Adrenal gland (tissue), 12 donors: ENCODE measurements around the gene PTPN14. TPM values are rescaled to one million over a fixed set of nuclear protein-coding genes. Genes with fewer than 3 reads are reported as not detected.
A peak's percentile ranks its signal among the peaks of the same experiment; 100 is the strongest.

ENCODE experiments used
- DNase-seq, 7 donors: peaks; one replicate each; pipeline ENCODE4 v3.0.0-alpha.2; 2019 to 2020
- H3K27ac ChIP-seq, 5 donors: fragments of 200-600 bp; sonication (generic) in 4 of 5; 1 replicate in 3 of 5; 2 replicates in 2 of 5; pipeline versions ENCODE4 v1.5.1 to v1.8.0; 2016 to 2020; ENCODE audit warnings: mild to moderate bottlenecking in 1 of 5
- H3K27me3 ChIP-seq: fragments of 200-600 bp; 2 replicates; pipeline ENCODE4 v1.8.0; 2021
- H3K36me3 ChIP-seq, 2 donors: fragments of 200-600 bp; replicated peaks in 1 of 2; 1 replicate in 1 of 2; 2 replicates in 1 of 2; pipeline versions ENCODE4 v1.5.1 to v1.8.0; 2018 to 2022
- H3K4me1 ChIP-seq, 2 donors: fragments of 200-600 bp; replicated peaks in 1 of 2; 1 replicate in 1 of 2; 2 replicates in 1 of 2; pipeline versions ENCODE4 v1.5.1 to v1.8.0; 2018 to 2021
- H3K4me3 ChIP-seq, 4 donors: fragments of 200-600 bp; sonication (generic) in 3 of 4; one replicate each; pipeline ENCODE4 v1.5.1; 2016 to 2018
- H3K9me3 ChIP-seq, 3 donors: fragments of 200-600 bp; sonication (generic) in 1 of 3; replicated peaks in 1 of 3; 1 replicate in 2 of 3; 2 replicates in 1 of 3; pipeline versions ENCODE4 v1.5.1 to v1.8.0; 2016 to 2021
- CTCF ChIP-seq, 6 experiments: fragments of 450-650 bp in 4 of 6; fragments of 200-600 bp in 2 of 6; sonication (generic) in 1 of 6; IDR thresholded peaks; 1 replicate in 5 of 6; 2 replicates in 1 of 6; pipeline versions ENCODE4 v1.5.1 to v1.8.0; 2016 to 2021; ENCODE audit warnings: antibody characterized with exemption in 6 of 6, mild to moderate bottlenecking in 2 of 6, moderate library complexity in 1 of 6
- POLR2A ChIP-seq, 2 donors: fragments of 450-650 bp; IDR thresholded peaks; one replicate each; pipeline ENCODE4 v1.6.1; 2017; ENCODE audit warnings: antibody characterized with exemption in 2 of 2, mild to moderate bottlenecking in 2 of 2, moderate library complexity in 1 of 2
- WGBS, 4 donors: extraction: QIAGEN DNeasy Blood & Tissue Kit in 2 of 4; methylation state at CpG; one replicate each; pipeline versions ENCODE4 v1.1.5 to v1.1.7; 2013 to 2017; 5-methylcytosine and 5-hydroxymethylcytosine counted together
- intact Hi-C, 2 donors: fragments of 100-400 bp; cut with DNase I; formaldehyde crosslinking; loops; one replicate each; pipeline versions ENCODE4 v1.14.1 to v1.15.0; 2022 to 2023
- polyA plus RNA-seq, 3 donors: library from polyadenylated mRNA; stranded (reverse); fragments of 200-250 nt in 2 of 3; fragments of 350-450 nt in 1 of 3; fragmentation: Illumina TruSeq in 1 of 3; extraction: RNeasy Lipid Tissue Mini Kit (QIAGEN cat#74804) in 1 of 3; gene quantifications; one replicate each; pipeline ENCODE4 v1.2.3, GENCODE V29; 2013 to 2014
- total RNA-seq, 9 donors: library from RNA; depleted of rRNA in 4 of 9; stranded (reverse); fragments of >200 nt in 4 of 9; fragments of 120-200 nt in 1 of 9; fragmentation: NEBNext Ultra II Directional in 1 of 9; extraction: Animal tissue kit (Norgen Biotek cat#: 25700) in 1 of 9; gene quantifications; one replicate each; pipeline versions ENCODE4 v1.1.0 to v1.2.4, GENCODE V29; 2013 to 2023
- donor health status: healthy with polysubstance abuse.
- donor health status: Bipolar disorder and iron deficiency.
- donor health status: DM: yes; HTN: yes; CAD: no.
- donor health status: DM: no; HTN: no; CAD: no.
- donor health status: DM: no; HTN: no; CAD: no.
- donor health status: DM: yes; HTN: yes; CAD: no.

The PTPN14 gene
- total and polyA plus RNA-seq, 12 donors: 7.9 to 96.2 (median 32.0) TPM

- Histone ChIP-seq H3K4me3 (no peak overlapping the region), H3K36me3 (no peaks in the 10 kb centered on the region), H3K9me3 (no peaks in the 10 kb centered on the region), H3K4me1 (peaks cover 8 to 35% of the 10 kb centered on the region in 2 donors), H3K27ac (peak overlapping the region in 4 of 5 donors; percentile 19 to 74 (median 59)), H3K27me3 (no peaks in the 10 kb centered on the region)
- intact Hi-C loops: no loop called here
- DNase-seq: peak; percentile 34 to 75 (median 64)
- 49 to 63% (median 60%) methylated on average over 9 of the region's 9 CpGs for WGBS, 4 donors
- no peak for TF ChIP-seq POLR2A (IDR thresholded peaks at IDR 0.05)
- TF ChIP-seq CTCF (IDR thresholded peaks at IDR 0.05): no peak
Measured at GRCh38 chr1:214429951-214430770, 121.2 kb downstream of the PTPN14 start.

- 60 to 77% (median 67%) methylated on average over 7 of the region's 7 CpGs for WGBS, 4 donors
- DNase-seq: no peak
- H3K27ac ChIP-seq: peak overlapping the region in 2 of 5 donors; percentile 17 to 29
- intact Hi-C loops: no loop called here
- peaks cover 0 to 29% of the 10 kb centered on the region in 2 donors for H3K4me1 ChIP-seq
- no peaks in the 10 kb centered on the region for H3K9me3 ChIP-seq
- TF ChIP-seq CTCF (IDR thresholded peaks at IDR 0.05) (no peak), POLR2A (IDR thresholded peaks at IDR 0.05) (no peak)
- no peaks in the 10 kb centered on the region for H3K36me3 ChIP-seq
- H3K4me3 ChIP-seq: no peak overlapping the region
- no peaks in the 10 kb centered on the region for H3K27me3 ChIP-seq
Measured at GRCh38 chr1:214427871-214428277, 123.5 kb downstream of the PTPN14 start.

GRCh38 chr1:214426426-214426812 is 125.0 kb downstream of the PTPN14 start:
- H3K27ac ChIP-seq: no peak overlapping the region
- H3K36me3 ChIP-seq: no peaks in the 10 kb centered on the region
- H3K4me3 ChIP-seq: no peak overlapping the region
- intact Hi-C loops: no loop called here
- no peaks in the 10 kb centered on the region for H3K27me3 ChIP-seq
- TF ChIP-seq POLR2A (IDR thresholded peaks at IDR 0.05) (no peak), CTCF (IDR thresholded peaks at IDR 0.05) (no peak)
- peaks cover 0 to 29% of the 10 kb centered on the region in 2 donors for H3K4me1 ChIP-seq
- WGBS, 4 donors: 95 to 98% (median 96%) methylated on average over 2 of the region's 2 CpGs
- DNase-seq: no peak
- no peaks in the 10 kb centered on the region for H3K9me3 ChIP-seq

GRCh38 chr1:214425716-214426425 is 125.5 kb downstream of the PTPN14 start:
- Histone ChIP-seq H3K27me3 (no peaks in the 10 kb centered on the region), H3K4me3 (no peak overlapping the region), H3K9me3 (no peaks in the 10 kb centered on the region), H3K4me1 (peaks cover 0 to 26% of the 10 kb centered on the region in 2 donors), H3K27ac (no peak overlapping the region), H3K36me3 (no peaks in the 10 kb centered on the region)
- no peak for TF ChIP-seq CTCF (IDR thresholded peaks at IDR 0.05)
- no peak for TF ChIP-seq POLR2A (IDR thresholded peaks at IDR 0.05)
- WGBS, 4 donors: 80 to 85% (median 83%) methylated on average over 5 of the region's 5 CpGs
- intact Hi-C loops: no loop called here
- DNase-seq: no peak
